DMS114 treated with DMSO at 0.1 percent for 48 hours (cell line): ENCODE data around the gene LPCAT3.
A peak's percentile ranks its signal among the peaks of the same experiment; 100 is the strongest.

Source experiments
- DNase-seq: peaks from one replicate; lab custom pipeline; 2025; ENCODE audit not compliant: unreplicated experiment; lab: John Stamatoyannopoulos, UW

LPCAT3 gene

DNA sequence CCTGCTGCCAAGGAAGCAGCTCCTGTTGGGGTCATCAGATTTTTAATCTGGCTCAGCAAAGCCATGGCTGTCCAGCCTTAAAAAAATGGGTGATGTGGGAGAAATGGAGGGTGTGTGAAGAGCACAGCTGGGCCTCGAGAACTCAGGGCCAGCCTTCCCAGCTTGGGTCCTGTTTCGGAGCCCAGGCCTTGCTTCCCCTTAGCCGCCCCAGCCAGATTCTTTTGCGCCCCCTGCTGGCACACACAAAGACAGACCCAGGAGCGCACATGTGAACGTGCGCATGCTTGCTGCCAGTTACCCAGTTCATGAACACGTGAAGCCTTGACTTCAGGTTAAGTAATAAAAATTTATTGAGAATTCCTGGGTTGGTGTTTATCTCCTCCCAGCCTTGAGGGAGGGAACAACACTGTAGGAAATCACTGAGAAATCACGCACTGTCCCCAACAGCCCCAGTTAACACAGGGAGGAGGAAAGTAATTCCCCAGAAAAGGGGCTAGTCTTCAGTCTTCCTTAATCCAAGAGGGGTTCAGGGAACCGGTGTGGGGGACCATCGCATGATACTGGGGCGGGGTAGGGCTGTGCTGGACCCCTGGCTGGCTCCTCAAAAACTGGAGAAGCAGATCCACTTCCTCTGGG, 53.1 kb downstream of the LPCAT3 start:
- peak; percentile 54 for DNase-seq

DNA sequence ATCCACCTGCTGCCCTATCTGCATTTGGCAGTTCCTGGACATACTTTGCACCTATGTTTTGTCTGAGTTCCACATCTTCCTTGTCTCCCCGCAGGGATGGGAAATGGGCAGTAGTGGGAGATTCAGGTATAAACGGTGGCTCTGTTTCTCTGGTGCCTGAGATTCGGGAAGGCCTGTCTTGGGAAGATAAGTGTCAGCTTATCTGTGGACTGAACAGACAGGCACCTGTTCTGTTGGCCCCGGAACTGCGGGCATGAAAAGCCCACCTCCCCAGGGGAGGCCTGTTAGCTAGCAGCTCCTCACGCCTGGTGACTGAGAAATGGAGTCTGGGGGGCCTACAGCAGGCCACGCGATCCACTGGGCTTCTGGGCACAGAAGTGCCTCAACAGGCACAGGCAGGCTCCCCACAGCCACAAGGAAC, 53.7 kb downstream of the LPCAT3 start:
- no peak for DNase-seq

DNA sequence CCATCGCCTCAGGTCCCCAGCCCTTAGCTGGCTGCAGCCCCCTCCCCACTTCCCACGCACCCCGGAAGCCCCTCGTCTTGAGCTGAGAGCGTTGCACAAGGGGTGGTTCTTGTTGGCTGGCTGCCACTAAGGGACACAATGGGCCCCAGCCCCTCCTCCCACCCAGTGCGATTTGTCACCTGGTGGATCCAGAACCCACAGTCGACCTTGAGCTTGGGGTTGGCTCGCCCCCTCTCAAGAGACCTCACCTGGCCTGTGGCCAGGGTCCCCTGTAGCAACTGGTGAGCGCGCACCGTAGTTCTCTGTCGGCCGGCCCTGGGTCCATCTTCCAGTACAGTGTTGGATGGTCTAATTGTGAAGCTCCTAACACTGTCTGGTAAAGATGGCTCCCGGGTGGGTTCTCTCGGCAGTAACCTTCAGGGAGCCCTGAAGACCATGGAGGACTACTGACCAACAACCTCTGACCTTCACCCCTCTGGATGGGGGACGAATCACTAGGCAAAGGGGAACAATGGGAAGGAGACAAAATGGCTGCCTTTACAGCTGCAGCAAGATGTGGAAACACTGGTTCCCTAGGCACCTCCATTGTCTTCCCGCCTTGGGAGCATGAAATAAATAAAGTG, 54.4 kb downstream of the LPCAT3 start:
- no peak for DNase-seq

DNA sequence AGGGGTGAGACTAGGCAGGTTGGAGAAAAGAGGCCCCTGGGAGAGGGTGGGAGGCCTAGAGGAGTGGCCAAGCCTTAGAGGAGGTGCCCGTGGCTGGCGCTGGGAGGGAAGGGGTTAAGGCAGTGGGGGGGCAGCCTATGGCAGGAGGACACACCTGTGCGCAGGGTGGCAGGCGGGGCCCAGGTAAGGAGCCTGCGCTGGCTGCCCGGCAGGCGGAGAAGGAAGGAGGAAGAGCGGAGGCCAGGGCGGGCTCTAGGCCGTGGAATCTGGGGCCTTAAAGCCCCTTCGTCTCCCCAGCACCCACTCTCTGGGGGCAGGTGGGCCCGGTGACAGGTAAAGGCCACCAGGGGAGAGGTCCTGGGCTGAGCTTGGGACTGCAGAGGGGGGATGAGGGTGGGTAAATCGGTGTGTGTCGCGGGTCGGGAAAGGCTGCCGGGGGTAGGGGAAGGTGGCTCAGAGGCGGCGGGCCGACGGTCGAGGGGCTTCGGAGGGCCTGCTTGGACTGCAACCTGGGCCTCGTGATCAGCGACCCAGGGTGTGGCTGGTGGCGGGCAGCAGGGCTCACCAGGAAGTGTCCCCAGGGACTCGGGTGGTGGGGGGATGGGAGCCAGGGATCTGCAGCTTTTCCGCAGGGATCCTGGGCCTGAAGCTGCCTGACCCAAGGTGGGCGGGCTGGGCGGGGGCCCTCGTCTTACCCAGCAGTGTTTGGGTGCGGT, 55.1 kb downstream of the LPCAT3 start:
- DNase-seq, result no peak

DNA sequence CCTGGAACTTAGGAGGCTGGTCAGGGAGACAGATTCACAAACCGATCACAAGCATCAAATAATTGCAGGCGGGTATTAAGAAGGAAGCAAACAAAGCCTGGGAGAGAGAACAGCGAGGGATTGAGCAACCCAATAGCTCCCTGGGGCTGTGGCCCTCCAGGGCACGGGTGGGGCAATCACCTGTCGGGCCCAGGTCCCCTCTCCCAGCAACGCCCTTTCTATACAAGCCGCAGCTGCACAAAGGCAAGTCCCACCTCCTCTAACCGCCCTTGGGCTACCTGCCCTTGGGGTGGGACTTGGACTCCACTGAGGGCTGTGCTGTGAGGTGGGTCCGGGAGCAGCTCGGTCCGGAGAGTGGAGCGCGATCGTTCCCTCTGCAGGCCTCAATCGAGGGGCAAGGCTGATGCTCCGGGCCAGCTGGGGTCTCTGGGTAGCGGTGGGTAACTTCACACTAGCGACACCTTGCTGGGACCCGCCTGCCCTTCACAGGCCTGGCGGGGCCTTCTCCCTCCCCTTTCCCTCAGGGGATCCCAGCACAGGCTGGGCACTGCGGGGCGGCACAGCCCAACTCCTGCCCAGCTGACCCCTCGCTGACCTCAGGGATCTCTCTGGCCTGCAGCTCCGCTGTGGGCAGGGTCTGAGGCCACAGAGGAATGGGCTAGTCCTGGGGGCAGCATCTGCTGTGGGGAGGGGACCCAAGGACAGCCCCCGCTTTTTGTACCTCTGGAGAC, 55.8 kb downstream of the LPCAT3 start:
- no peak for DNase-seq

DNA sequence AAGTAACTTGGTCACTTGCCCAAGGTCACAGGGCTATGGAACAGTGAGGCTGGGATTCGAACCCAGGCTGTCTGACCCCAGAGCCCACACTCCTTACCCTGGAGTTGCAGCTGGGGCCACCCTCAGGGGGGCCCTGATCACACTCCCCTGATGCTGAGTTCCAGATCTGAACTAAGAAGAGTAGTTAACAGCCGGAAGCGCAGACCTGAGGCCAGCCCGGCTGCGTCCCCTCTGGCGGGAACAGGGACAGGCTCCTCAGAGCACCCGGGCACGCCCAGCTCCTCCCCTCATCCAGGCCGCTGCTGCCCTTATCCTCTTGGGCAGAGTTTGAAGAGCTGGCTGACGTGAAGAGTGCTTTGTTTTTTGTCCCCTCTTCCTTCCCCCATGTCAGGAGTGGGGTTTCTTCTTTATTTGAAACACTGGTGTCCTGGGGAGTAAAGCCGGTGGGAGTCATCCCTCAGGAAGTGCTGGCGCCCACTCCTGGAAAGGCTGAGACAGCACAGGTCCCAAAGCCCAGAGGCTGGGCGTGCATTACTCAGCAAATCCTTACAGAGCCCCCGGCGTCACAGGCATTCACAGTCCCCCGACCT, 56.5 kb downstream of the LPCAT3 start:
- DNase-seq, result no peak

DNA sequence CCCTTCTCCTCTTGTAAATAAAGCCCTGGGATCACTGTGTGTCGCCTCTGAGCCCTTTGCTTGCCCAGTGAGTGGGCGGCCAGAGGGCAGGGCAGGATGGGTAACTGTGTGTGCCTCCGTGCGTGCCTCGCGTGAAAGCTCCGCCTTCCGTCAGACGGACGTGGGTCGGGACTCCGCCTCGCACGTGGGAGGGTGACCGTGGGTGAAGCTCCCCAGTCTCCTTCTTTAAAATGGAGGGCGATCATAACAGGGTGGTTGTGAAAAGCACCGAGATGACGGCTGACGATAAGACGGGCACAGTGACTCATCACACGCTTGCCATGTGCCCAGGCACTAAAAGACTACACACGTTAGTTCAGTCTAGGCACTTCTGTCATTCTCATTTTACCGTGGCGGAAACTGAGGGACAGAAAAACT, 57.0 kb downstream of the LPCAT3 start:
- DNase-seq, result no peak

DNA sequence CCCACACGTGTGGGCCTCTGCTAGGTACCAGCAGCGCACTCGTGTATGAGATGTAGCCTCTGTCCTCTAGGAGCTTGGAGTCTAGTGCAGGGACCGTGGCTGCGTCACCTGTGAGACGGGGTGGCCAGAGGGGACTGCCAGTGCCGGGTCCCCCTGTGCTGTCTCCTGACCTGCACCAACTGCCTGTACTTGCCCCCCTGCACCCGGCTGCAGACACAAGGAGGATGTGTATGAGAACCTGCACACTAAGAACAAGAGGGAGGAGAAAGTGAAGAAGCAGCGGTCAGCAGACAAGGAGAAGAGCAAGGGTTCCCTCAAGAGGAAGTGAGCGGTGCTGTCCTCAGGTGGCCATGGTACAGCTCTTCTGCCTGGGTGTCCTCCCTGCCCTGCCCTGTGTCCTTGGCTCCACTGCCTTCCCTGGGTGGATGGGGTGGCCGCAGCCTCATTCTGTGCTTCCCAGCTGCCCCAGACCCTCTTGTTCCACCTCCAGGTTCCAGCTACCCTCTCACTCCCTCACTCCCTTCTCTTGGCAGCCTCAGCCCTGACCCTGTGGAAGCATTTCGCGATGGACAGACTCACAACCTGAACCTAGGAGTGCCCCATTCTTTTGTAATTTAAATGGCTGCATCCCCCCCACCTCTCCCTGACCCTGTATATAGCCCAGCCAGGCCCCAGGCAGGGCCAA, 57.5 kb downstream of the LPCAT3 start:
- peak; percentile 52 for DNase-seq

DNA sequence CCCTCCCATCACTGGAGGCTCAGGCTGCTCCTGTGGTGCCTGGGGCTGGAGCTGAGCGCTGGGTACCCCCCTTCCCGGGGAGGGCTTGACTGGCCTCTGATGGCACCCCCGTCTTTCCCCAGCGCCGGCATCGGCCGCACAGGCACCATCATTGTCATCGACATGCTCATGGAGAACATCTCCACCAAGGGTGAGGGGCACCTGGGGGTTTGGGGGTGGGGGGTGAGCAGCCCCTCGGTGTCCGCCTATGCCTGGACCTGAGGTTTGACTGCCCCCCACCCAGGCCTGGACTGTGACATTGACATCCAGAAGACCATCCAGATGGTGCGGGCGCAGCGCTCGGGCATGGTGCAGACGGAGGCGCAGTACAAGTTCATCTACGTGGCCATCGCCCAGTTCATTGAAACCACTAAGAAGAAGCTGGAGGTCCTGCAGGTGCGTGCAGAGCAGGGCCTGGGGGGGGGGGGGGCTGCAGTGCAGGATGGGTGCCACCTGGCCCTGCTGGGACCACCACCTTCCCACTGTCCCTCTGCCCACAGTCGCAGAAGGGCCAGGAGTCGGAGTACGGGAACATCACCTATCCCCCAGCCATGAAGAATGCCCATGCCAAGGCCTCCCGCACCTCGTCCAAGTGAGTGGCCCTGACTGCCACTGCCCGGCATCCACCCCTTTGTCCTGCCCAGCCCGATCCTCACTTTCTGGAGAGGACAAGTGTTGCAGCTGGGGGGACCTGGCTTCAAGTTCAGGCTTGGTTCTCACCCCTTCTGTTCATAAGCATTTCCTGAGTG, 58.3 kb downstream of the LPCAT3 start:
- DNase-seq, result no peak

DNA sequence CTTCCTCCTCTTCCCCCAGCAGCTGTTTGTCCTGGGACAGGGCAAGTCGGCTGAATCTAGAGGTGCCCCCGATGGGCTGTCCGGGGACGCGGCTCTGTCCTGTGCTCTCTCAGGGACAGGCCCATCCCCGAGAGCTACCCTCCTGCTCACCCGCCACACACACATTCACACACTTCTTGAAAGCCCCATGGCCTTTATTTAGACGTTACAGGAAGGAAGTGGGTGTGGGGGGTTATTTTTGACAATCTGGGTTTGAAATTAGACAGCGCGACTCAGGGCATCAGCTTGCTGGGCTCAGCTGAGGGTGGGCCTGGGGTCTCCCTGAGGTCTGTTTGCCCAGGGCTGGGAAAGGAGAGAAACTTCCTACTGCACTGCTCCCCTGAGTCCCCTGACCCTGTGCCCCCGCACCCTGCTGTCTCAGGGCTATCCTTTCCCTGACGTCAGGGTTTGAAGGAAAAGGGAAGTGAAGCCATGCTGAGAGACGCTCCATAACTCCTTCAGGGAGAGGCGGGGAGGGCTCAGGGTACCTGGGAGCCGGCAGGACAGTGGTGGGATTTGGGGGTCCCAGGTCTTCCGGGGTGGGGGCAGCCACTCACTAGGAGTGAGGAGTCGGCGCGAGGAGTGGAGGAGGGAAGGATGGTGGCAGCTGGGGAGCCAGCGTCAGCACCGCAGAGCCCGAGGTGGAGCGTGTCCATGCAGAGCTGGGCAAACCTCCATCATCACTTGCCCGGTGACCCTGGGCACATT, 59.0 kb downstream of the LPCAT3 start:
- DNase-seq, result no peak

DNA sequence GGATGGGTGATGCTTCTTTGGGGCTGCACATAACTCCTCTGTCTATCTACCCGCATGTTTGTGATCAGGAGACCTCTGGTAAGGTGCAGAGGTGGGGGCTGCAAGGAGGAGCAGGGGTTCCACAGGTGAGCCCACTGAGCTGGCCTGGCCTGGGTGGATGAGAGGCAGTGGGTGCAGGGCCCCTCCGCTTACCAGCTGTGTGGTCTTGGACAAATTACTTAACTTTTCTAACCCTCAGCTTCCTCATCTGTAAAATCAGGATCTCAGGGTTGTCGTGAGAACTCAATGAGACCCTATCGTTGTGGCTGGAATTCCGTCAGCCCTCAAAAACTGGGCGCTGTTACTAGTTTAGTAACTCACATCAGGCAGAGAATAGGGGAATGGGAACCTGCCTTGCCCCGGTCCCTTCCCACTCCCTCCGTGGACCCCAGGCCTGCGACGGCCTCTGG, 59.6 kb downstream of the LPCAT3 start:
- no peak for DNase-seq

DNA sequence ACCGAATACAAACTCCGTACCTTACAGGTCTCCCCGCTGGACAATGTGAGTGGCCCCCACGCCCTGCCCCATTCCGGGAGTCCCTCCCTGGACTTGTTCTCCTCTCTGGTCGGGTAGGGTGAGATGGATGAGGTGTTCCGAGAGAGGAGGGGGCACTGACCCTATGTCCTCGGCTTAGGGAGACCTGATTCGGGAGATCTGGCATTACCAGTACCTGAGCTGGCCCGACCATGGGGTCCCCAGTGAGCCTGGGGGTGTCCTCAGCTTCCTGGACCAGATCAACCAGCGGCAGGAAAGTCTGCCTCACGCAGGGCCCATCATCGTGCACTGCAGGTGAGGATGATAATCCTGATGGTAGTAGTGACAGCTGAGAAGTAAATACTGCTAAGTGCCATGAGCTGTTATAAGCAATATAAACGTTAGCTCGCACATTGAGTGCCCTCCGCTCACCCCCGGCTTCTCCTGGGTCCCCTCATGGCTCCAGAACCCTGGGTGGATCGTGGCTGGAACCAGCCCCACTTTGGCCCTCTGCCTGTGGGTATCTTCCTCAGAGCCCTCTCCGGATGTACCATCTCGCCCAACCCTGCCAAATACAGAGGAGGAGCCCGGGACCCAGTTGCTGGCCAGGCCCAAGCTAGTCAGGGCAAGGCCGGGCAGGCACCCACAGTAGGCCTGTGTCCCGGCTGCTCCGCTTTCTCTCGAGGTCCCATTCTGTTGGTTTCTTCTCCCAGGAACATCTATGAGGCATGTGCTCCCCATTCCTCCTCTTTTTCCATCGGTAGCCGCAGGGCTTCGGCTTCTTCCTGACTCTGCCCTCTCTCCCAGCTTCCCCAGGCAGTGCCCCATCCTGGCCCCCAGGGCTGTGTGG, 60.3 kb downstream of the LPCAT3 start:
- no peak for DNase-seq

DNA sequence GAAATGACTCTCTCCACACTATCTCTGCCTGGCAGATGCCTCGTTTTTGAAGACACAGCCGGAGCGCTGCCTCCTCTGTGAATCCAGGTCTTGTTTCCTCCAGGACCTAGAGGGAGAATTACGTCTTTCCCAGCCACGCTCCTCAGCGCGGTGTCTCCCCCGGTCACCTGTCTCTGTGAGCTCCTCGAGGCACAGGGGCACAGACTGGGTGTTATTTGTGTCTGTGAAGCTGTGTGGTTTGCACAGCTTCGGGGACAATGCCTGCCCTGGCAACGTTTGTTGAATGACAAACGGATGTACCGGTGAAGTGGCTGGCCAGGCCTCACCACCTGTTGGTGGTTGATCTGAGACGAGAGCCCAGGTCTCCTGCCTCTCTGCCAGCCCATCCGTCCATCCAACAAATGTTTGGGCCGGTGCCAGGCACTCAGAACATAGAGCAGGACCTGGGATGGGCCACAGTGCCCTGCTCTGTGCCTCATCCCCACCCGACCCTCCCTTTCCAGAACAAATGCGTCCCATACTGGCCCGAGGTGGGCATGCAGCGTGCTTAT, 61.0 kb downstream of the LPCAT3 start:
- no peak for DNase-seq

DNA sequence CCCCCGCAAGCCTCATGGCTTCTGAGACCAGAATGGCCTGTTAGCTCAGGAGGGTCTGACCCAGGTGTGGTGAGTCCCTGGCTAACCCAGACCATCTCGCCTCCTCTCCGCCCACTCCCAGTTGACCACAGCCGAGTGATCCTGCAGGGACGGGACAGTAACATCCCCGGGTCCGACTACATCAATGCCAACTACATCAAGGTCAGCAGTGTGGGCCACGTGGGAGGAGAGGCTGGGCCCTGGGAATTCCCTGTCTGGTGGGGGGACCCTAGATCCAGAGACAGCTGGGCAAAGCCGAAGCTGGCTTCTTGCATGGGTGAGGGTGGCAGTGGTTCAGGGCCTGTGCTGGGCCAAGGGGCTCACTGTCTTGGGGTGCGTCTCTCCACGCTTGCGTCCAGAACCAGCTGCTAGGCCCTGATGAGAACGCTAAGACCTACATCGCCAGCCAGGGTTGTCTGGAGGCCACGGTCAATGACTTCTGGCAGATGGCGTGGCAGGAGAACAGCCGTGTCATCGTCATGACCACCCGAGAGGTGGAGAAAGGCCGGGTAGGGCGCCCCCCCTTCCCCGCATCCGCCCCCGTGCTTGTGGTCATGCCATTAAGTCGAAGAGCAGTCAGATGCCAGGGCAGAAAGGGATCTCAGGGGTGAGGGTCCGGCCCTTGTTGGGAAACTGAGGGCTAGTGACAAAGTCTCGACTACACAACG, 62.1 kb downstream of the LPCAT3 start:
- no peak for DNase-seq

DNA sequence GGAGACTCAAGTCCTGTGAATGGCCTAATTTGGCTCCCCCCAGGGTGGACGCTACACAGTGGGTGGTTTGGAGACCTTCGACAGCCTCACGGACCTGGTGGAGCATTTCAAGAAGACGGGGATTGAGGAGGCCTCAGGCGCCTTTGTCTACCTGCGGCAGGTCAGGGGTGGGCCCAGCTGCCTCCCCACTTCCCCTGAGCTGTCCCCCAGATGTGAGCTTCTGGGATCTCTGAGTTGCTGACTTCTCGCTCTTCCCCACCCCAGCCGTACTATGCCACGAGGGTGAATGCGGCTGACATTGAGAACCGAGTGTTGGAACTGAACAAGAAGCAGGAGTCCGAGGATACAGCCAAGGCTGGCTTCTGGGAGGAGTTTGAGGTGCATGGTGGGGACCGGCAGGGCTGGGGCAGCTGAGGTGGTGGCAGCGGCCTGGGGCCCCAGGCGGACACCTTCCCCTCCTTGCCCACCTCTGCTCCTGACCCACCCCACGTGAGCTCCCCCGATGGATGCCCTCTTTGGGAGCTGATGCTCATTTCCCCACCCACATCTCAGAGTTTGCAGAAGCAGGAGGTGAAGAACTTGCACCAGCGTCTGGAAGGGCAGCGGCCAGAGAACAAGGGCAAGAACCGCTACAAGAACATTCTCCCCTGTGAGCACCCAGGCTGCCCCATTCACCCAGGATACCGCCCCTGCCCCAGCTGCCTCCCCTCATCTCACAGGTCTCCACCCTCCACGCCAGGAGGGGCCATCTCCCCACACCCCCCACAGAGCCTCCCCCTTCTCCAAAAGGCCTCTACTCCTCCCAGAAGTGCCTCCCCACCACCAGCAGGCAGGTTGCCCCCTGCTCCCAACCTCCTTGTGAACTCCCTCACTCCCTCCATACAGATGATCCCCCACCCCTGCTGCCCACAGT, 62.9 kb downstream of the LPCAT3 start:
- no peak for DNase-seq
